Medulla oblongata (tissue), 1 donor: ENCODE data around the gene PKM.
"Not testable (repeated sequence)": the region's sequence is repeated elsewhere in the genome, so short reads cannot be mapped to it uniquely, and the experiment has no call there.

ENCODE experiments used
- DNase-seq: peaks from one replicate; pipeline ENCODE4 v3.0.0-alpha.2; 2015; ENCODE audit errors: extremely low spot score

Gene PKM

GRCh38 chr15:72231066-72231832 lies at the start of gene PKM:
TSS of gene PKM (minus strand) at chr15:72231190. CDS start at chr15:72219097, 12,093 bp downstream.
- DNase-seq, result peak; percentile 89

GRCh38 chr15:72280751-72281150 lies 49.8 kb upstream of the PKM start:
- no peak for DNase-seq

DNA sequence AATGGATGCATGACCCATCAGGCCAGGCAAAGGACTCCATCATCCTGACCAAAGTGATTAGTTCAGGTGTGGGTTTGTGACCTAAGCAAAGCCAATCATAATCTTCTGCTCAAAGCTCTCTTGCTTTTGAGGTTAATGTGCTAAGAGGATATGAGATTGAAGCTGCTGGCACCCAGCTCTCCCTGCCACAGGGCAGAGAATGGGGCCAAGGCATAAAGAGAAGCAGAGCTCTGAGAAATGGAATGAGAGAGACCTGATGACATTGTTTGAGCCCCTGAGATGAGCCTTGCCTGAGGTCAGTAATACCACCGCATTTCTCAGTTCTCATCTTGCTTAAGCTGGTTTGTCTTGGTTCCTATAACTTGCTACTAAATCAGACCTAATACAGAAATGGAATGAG lies 47.7 kb upstream of the PKM start:
- no peak for DNase-seq

- DNase-seq, result no peak
Measured at GRCh38 chr15:72276326-72276700, 45.3 kb upstream of the PKM start.

GRCh38 chr15:72275635-72276325 lies 44.8 kb upstream of the PKM start:
- DNase-seq, result not testable (repeated sequence)

- DNase-seq, result no peak
Measured at GRCh38 chr15:72272997-72273352, 42.0 kb upstream of the PKM start.

GRCh38 chr15:72272213-72272996 lies 41.4 kb upstream of the PKM start, which contains the start of gene PARP6:
TSS of gene PARP6 (minus strand) at chr15:72272554. CDS start at chr15:72267477, 5,077 bp downstream.
- peak; percentile 99 for DNase-seq

- DNase-seq, result peak; percentile 10
Measured at GRCh38 chr15:72271895-72272212, 40.9 kb upstream of the PKM start.

DNA sequence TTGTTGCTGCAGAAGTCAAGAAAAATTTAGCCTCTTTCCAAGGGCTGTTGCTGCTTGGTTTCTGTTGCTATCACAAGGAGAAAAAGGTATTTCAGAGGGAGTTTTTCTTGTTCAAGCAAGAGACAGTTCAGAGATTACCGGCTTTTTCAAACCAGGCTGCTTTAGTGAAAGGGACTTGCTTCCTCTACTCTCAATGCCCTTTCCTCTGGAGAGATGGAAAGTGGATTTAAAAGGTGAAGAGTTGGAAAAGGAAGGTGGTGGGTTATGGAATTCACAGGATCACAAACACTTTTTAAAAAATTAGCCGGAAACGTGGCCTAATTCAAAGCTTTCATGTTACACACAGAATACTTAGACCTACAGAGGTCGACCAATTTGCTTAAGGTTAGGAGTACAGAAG lies 40.2 kb upstream of the PKM start:
- peak; percentile 11 for DNase-seq

DNA sequence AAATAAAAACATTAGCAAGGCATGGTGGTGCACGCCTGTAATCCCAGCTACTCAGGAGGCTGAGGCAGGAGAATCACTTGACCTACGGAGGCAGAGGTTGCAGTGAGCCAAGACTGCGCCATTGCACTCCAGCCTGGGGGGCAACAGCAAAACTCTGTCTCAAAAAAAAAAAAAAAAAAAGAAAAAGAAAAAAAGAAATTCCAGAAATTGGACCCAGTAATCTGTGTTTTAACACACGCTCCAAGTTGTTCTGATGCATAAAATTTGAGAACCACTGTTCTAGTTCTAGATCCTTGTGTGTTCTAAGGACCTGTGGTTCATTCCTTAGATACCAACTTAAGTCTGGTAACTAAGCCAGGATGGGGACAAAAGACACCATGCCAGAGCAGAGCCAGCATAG lies 38.7 kb upstream of the PKM start:
- no peak for DNase-seq

DNA sequence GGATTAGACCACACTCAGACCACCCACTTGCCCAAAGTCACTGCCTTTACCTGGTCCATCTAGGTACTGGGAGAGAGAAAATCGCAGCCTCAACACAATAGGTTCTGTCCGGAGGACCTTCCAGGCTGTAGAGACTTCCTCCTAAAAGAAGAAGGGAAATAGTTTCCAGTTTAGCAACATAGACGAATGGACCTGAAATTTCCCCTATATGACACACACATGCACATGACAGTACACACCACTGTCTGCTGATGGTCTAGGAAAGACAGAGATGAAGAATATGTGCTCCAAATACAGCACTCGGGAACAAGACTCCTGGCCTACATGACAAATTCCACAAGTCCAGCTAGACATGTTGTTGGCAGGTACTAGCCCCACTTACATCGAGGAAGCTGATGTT lies 34.0 kb upstream of the PKM start:
- no peak for DNase-seq

DNA sequence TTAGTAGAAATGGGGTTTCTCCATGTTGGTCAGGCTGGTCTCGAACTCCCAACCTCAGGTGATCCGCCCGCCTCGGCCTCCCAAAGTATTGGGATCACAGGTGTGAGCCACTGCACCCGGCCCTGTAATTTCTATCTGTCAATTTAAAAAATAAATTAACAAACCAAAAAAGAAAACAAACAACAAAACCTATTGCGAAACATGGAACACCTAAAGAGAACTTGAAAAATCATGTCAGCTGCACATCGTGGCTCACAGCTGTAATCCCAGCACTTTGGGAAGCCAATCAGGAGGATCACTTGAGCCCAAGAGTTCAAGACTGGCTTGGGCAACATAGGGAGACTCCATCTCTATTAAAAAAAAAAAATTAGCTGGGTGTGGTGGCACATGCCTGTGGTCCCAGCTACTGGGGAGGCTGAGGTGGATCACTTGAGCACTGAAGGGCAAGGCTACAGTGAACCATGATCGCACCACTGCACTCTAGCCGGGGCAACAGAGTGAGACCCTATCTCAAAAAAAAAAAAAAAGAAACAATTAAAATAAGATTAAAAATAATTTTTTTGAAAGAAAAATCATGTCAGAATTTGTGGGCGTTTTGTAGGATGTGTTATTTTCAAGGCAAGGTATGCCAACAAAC lies 21.8 kb upstream of the PKM start:
- no peak for DNase-seq

DNA sequence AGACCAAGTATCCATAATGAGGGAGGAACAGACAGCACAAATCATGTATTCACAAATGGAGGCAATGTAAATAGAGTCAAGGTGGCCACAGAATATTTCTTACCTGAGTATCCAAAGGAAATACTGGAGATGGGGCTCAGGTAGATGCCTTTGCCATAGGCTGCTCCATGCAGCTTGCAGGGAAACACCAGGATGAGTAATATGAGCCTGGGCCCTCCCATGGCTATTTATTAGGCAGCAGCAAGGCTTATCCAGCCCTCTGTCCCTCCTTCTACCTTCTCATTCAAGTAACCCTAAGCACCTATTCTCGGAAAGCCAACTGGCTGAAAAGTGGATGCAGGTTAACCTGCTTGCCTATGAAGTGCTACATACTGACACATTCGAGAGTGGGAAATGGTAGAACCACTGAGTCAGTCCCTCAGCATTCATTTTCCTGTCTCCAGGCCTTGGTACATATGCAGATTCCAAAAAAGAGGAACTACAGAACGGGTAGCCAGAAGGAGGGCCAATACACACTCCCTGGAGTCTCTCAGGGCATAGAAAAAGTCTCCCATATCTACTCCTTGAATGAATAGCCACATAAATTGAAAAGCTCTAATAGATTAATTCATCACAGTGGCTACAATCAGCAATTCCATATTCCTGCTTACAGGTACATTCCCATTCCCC lies 18.3 kb upstream of the PKM start:
- DNase-seq, result no peak

- DNase-seq, result no peak
Measured at GRCh38 chr15:72248514-72248913, 17.5 kb upstream of the PKM start.

DNA sequence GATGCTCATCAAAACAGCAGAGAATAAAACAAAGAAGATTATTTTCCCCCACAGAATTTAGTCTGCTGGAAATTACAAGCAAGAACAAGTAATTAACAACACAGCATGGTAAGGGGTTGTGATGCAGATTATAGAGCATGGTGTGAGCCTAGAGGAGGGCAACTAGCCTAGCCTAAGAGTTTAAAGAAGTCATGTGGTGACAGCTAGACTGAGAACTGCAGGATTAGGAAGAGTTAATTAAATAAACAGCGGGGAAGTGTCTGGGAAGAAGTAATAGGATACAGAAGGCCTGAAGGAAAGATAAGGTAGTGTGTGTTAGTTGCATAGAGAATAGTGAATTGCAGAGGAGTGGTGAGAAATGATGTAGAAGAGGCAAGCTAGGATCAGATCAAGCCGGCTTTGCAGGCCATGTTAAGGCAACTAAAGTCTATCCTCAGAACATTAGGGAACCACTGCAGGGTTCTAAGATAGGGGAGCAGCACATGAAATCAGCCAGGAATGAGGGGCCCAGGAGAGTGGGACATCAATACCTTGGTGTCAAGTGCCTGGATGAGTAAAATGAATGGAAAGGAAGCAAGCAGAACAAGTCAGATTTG lies 11.9 kb upstream of the PKM start:
- DNase-seq, result no peak

GRCh38 chr15:72239652-72240051 lies 8.7 kb upstream of the PKM start:
- no peak for DNase-seq

DNA sequence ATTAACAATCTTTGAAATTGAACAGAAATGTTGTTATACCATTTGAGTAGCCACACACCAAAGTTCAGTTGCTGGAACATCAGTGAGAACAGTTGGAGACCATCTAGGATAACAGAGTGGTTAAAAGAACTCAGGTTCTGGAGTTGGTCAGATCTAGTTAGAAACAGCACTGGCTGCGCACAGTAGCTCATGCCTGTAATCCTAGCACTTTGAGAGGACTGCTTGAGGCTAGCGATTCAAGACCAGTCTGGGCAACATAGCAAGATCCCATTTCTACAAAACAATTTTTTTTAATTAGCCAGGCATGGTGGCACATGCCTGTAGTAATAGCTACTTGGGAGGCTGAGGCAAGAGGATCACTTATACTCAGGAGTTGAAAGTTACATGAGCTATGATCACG lies 7.6 kb upstream of the PKM start:
- no peak for DNase-seq

GRCh38 chr15:72237853-72238224 lies 6.8 kb upstream of the PKM start:
- no peak for DNase-seq

- DNase-seq, result no peak
Measured at GRCh38 chr15:72237029-72237852, 6.3 kb upstream of the PKM start.

- no peak for DNase-seq
Measured at GRCh38 chr15:72236381-72237003, 5.5 kb upstream of the PKM start.
